GM19035 (cell line): ENCODE results near the gene ABRAXAS1.

Experiments used
- ATAC-seq: cut with Tn5 transposase; IDR thresholded peaks from one replicate; pipeline ENCODE4 v1.9.1; 2021; ENCODE audit not compliant: unreplicated experiment

Gene ABRAXAS1

DNA sequence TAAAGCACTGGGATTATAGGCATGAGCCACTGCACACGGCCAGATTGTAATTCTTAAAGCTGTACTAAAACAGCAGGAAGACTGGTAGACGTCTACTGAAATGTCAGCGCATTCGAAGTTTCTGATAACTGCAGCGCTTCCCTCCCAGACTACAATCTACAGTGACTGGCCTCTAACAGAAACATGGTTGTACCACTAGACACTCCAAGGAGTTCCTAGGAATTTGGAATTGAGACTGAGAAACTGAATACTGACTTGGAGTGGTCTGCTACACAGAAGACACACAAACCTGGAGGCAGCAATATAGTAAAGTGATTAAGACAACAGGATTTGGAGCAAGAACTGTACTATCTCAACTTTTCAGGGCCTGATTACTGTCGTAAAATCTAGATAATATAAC, 30.2 kb downstream of the ABRAXAS1 start:
- ATAC-seq, result no peak

DNA sequence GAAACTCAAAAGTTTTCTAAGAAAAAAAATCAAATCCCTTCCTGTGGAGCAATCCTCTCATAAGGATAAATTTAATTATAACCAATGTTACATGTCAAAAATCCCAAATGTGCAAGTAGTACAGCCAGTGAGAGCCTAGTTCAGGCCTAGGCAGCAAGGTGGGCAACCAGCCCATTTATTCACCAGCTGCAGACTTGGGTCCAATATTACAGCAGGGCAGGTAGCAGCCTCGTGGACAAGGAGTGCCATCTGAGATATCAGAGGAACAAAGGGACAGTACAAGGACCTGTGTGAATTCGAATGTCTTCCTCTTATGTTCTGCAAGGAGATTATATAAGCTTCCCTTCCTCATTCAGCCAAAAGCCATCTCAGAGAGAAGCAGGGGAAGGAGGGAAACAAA, 35.9 kb downstream of the ABRAXAS1 start:
- ATAC-seq, result no peak

DNA sequence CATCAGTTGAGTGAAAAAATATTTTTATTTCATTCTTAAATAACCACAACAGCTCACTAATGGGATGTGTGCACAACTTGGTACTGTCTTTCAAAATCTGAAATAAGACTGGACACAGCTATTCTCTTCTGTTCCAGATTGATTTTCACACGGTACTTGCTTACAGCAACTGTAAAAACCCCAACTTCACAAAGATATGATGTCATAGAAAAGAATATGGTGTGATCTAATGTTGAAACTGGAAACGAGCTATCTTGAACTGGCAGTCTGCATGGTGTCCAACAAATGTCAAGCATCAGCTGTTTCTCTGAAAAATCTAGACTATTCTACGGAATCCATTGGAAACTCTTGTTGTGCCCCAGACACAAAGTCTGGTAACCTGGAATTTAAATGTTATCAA, 44.0 kb downstream of the ABRAXAS1 start:
- ATAC-seq, result no peak

DNA sequence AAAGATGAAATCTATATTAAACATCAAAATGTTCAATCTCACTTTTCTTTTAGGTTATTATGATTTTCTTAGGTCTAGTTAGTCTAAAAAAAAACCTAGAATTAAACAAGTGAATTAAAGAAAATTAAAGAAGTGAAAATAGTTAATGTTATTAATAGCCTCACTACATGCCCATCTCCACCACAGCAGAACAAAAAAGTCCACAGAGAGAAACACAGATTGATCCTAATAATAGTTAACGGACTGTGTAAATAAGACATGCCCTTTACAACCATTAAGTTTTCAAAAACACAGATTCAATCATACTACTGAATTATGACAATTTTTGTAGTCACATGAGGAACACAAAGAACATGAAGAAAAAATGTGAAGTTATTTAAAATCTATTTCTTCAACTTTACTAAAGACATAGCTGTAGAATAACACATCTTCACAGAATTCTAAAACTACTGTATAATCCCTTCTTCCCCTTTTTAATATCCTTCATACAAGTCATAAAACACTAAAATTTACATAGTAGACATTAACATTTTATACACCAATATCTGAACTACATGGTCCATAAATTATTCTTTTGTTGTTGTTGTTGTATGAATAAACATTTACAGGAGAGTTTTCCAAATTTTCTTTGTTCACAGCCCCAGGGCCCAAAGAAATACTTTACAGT, 44.6 kb downstream of the ABRAXAS1 start:
- ATAC-seq, result no peak

DNA sequence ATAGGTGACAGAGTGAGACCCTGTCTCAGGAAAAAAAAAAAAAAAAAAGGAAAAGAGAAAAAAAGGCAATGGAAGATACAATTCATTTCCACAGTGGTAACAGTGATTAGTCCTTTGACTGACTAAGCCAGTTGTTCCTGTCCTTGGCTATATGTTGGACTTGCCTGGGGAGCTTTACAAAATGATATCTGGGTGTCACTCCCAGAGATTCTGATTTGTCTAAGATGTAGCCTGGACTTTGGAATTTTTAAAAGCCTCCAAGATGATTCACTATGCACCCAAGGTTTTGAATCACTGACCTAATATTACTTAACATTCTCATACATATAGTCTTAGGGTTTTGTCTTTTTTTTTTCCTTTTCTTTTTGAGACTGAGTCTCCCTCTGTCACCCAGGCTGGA, 46.2 kb downstream of the ABRAXAS1 start:
- no peak for ATAC-seq

DNA sequence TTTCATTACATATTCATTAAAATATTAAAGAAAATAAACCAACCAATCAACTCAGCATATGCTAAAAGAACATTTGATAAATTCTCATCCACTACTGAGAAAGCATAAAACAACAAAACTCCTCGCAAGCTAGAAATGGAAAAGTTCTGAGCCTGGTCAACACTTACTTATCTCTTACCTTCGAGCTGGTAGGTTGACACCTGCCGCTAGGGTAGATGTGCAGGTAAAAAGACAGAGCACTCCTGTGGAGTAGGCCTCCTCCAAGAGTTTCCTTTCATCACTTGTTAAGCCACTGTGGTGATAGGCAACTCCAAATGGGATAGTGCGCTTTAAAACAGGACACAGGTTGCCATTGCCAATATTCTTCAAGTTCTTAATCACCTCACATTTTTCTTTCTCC, 48.2 kb downstream of the ABRAXAS1 start:
- ATAC-seq, result no peak

DNA sequence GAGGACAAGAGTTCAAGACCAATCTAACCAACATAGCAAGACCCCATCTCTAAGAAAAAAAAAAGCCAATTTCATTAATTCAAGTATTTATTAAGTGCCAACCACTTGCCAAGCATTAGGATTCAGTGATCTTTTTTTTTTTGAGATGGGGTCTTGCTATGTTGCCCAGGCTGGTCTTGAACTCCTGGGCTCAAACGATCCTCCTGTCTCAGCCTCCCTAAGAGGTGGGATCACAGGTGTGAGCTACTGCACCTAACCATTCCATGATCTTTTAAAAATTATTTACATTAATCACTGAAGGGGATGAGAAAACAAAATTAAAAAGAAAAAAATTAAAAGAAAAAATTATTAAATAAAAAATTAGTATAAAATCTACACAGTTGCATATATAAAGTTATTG, 53.7 kb downstream of the ABRAXAS1 start:
- no peak for ATAC-seq

DNA sequence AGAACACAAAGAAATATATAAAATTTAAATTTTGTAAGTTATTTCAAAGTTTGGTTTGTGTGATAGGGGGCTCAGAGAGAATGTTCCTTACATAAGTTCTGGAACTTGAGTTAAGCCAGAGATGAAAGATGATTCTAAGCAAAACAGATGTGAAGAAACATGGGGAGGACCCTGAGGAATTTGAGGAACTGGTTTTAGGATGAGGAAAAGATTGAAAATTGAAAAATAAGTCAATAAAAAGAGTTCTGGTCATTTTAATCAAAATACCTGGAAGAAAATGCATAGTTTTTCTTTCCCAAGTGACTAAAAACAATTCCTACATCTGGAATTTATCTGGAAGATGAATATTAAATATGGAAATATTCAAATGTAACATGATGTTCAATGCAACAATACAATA, 66.7 kb downstream of the ABRAXAS1 start:
- ATAC-seq, result no peak

DNA sequence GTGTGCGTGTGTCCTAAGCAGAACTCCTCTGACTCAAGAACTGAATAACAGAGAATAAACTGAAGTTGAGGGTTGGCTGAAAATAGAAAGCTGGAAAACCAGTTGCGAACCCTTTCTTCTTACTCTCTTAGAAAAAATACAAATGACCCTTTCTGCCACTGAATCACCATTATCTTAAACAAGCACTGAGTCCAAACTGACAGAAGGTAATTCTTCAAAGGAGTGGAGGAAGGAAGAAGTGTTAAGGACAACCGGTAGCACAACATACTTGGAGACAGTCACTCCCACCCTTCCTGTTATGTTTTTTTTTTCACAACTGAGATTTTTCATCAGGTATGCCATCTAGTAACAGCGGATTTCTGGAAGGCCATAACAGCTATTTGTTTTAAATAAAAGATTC, 67.3 kb downstream of the ABRAXAS1 start:
- ATAC-seq, result no peak

DNA sequence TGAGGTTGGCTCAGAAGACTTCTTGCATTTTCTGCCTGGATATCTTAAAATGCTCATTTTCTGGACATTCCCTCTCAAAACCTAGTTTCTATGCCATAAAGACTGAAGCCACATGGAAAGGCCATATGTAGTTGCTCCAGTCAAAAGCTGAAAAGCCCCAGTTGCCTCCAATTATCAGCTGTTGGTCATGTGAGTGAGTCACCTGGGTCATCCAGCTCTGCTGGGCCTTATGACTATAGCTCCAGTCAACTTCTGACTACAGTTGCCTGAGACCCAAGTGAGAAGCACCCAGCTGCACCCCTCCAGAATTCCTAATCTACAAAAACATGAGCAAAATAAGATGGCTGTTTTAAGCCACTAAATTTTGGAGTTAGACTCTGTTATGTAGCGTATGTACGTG, 71.2 kb downstream of the ABRAXAS1 start:
- ATAC-seq, result no peak
